Peyer's patch (tissue), 4 donors: ENCODE data around the gene GNAI3.

Experiments used
- POLR2A ChIP-seq, 2 donors: fragments of 450-650 bp; IDR thresholded peaks; one replicate each; pipeline ENCODE4 v1.5.1; 2017; ENCODE audit warnings: antibody characterized with exemption in 2 of 2, mild to moderate bottlenecking in 2 of 2, moderate library complexity in 2 of 2
- TF ChIP-seq, protein P1 (sequence below), 6 experiments: fragments of 450-650 bp in 4 of 6; fragments of 200-600 bp in 2 of 6; sonication (generic) in 1 of 6; IDR thresholded peaks; one replicate each; pipeline ENCODE4 v1.5.1; 2017 to 2019; ENCODE audit warnings: antibody characterized with exemption in 6 of 6, mild to moderate bottlenecking in 3 of 6, moderate library complexity in 1 of 6

DNA sequence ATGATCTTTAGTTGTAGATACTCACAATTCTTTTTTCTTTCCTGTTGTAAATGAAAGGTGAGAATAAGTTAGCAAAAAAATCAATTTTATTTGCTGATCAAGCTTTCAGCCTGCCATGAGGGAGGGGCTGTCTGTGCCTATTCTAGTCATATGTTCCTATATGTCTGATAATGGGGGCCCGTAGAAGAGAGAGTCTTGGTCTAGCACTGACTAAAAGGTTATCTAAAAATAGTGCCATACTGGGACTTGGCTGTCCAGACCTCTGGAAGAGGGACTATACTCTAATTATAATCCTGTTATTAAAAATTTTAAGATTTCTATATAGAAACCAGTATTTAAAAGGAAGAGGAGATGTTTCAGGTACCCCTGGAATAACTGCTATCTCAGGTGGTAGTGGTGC is 18.6 kb downstream of the GNAI3 start:
- TF ChIP-seq, protein P1, sequence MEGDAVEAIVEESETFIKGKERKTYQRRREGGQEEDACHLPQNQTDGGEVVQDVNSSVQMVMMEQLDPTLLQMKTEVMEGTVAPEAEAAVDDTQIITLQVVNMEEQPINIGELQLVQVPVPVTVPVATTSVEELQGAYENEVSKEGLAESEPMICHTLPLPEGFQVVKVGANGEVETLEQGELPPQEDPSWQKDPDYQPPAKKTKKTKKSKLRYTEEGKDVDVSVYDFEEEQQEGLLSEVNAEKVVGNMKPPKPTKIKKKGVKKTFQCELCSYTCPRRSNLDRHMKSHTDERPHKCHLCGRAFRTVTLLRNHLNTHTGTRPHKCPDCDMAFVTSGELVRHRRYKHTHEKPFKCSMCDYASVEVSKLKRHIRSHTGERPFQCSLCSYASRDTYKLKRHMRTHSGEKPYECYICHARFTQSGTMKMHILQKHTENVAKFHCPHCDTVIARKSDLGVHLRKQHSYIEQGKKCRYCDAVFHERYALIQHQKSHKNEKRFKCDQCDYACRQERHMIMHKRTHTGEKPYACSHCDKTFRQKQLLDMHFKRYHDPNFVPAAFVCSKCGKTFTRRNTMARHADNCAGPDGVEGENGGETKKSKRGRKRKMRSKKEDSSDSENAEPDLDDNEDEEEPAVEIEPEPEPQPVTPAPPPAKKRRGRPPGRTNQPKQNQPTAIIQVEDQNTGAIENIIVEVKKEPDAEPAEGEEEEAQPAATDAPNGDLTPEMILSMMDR (IDR thresholded peaks at IDR 0.05), result no peak
- no peak for TF ChIP-seq POLR2A (IDR thresholded peaks at IDR 0.05)
